ENCODE data around the gene METTL27.
"Not testable (repeated sequence)": the region's sequence is repeated elsewhere in the genome, so short reads cannot be mapped to it uniquely, and the experiment has no call there.

The METTL27 gene

DNA sequence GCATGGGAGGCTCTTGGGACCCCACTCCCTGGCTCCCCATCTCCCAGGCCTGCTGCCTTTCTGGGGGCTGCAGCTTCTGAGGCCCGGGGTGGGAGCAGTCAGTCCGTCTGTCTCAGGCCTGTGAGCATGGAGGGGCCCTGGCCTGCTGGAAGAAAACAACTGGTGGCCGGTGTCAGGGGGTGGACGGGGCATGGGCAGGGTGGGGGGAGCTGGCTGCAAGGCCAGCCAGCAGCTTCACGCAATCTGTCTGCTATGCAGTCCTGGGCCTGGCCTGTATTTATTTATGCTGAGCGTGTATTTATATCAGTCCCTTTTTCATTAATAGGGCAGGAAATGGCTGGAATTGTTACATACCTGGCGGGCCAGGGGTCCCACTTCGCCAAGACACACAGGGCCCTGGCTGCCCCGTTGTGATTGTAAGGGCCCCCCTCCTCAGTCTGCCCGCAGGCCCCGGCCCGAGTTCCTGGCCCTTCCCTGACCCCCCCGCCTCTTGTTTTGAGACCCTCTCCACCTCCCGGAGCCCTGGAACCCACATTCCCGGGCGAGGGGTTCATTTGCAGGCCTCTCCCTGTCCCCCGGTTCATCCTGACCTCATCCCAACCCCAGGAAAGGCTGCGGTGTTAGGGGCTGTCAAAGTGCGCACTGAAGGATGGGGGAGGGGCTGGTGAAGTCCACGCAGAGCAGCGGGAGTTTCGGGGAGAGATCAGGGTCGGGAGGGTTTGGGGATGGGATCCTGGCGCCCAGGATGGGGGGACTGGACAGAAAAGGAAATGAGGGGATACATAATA, 26.9 kb upstream of the METTL27 start:
- no peak for FAIRE-seq

DNA sequence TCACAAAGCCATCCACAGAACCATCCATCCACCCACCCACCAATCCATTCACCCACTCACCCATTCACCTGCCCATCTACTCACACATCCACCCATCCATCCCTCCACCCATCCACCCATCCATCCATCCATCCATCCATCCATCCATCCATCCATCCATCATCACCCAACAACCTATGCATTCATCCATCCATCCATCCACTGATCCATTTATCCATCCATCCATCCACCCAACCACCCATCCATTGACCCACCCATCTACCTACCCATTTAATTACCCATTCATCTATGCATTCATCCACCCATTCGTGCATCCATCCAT, 24.1 kb upstream of the METTL27 start:
- FAIRE-seq: no peak

DNA sequence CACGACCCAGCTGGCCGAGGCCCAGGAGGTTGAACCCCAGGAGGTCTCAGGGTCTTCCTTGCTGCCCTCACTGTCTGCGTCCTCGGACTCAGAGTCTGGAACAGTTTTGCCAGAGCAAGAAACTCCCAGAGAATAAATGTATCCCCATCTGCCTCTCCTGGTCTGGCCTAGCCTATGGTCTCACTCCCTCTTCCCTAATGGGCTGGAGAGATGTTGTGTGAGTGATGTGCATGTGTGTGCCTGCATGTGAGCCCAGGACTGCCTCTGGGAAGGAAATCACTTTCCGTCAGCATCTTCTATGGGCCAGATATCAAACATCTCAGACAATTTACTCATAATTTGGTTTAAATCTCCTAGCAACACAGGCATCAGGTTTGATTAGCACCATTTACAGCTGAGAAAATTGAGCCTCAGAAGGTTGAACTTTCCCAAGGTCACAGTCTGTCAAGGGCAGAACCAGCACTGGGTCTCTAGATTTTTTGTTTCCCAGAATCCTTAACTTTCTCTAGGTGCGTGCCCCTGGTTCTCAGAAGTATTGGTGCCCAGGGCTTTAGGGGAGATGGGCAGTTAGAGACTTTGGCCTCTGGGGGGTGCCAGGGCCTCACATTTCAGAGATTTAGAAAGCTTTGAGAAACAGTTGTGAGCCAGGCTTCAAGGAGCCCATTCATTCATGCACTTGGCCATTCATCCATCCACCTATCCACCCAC, 23.6 kb upstream of the METTL27 start:
- FAIRE-seq: no peak

GRCh38 chr7:73864981-73865711, 22.8 kb upstream of the METTL27 start:
- FAIRE-seq: no peak

DNA sequence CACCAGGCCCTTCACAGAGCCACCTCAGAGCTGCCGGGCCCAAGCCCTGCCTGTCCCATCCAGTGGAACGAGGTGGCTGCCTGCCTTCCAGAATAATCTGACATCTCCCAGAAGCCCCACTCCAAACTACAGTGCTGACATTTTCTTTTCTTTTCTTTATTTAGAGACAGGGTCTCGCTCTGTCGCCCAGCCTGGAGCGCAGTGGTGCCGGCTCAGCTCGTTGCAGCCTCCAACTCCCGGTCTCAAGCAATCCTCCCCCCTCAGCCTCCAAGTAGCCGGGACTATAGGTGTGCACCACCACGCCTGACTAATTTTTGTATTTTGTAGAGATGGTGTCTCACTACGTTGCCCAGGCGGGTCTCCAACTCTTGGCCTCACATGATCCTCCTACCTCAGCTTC, 19.0 kb upstream of the METTL27 start:
- FAIRE-seq: no peak

GRCh38 chr7:73860859-73861258, 18.5 kb upstream of the METTL27 start, which contains the start of gene TMEM270:
Gene TMEM270 (plus strand): TSS chr7:73861159. CDS start chr7:73861195, 36 bp downstream.
- no peak for FAIRE-seq

DNA sequence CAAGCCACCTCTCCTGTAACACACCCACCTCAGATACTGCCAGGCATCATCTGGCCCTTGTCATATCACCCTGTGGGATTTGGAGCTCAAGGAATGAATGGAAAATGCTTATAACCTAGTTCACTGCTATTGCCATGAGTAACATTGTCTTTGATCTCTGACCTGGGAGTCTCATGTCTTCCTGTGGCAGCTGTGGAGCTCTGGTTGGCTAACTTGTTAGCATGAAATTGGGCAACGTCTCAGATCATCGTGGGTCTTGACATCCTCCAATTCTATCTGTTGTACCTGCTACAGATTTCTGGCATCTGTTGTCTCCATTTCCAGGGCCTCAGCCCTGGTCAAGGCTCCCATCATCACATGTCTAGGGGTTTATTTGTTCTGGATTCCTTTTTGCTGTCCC, 16.5 kb upstream of the METTL27 start:
- FAIRE-seq: no peak

- FAIRE-seq: no peak
These were observed 14.6 kb upstream of the METTL27 start for GRCh38 chr7:73856941-73857340.

DNA sequence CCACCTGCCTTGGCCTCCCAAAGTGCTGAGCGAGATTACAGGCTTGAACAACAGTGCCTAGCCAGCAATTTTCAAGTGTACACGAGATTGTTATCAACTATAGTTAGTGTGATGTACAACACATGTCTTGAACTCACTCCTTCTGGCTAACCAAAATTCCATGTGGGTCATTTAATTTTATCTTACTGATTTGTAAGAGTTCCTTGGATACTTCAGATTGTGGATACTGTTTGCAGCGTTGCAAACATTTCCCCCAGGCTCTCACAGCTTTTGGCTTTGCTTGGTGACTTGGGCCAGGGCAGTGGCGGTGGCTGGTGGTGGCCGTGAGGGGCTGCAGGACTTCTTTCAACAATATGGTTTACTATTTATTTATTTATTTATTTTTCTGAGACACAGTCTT, 10.2 kb upstream of the METTL27 start:
- FAIRE-seq: no peak

DNA sequence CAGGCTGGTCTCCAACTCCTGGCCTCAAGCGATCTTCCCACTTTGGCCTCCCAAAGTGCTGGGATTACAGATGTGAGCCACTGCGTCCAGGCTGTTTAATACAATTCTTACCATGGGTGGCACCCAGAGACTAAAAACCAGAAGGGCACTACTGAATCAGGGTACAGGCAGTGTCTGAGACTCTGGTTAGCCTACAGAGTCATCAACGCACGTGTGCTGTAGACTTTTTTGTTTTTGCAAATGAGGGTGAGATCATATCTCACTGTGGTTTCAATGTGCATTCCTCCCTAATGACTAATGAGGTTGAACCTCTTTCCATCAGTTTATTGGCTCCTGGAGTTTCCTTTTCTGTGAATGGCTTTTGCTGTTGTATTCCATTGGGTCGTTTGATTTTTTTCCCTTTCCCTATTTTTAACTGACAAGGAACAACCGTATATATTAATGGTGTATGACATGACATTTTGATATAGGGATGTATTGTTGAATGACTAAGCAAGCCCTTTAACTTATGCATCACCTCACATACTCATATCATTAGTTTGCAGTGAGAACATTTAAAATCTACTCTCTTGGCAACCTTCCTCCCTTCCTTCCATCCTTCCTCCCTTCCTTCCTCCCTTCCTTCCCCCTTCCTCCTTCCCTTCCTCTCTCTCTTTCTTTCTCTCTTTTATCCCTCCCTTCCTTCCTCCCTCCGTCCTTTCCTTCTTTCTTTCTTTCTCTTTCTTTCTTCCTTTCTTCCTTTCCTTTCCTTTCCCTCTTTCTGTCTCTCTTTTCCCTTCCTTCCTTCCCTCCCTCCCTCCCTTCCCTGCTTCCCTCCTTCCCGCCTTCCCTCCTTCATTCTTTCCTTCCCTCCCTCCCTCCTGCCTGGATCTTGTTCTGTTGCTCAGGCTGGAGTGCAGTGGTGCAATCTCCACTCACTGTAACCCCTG, 9.4 kb upstream of the METTL27 start:
- FAIRE-seq: no peak

DNA sequence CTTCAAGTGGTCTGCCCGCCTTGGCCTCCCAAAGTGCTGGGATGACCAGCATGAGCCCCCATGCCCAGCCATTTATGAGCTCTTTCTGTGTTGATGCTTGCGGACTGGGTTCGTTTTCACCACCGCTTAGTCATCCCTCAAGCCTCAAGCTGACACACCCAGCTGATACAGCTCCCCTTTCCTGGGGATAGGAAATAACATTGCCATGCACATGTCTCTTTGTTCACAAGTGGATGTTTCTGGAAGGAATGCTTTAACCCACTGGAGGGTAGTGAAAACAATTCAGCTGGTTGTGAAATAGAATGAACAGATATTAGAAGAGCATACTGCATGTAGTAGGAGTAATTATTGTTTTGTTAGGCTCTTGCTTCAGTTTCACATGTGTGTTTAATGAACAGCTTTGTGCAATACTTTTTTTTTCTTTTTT, 8.5 kb upstream of the METTL27 start:
- no peak for FAIRE-seq

DNA sequence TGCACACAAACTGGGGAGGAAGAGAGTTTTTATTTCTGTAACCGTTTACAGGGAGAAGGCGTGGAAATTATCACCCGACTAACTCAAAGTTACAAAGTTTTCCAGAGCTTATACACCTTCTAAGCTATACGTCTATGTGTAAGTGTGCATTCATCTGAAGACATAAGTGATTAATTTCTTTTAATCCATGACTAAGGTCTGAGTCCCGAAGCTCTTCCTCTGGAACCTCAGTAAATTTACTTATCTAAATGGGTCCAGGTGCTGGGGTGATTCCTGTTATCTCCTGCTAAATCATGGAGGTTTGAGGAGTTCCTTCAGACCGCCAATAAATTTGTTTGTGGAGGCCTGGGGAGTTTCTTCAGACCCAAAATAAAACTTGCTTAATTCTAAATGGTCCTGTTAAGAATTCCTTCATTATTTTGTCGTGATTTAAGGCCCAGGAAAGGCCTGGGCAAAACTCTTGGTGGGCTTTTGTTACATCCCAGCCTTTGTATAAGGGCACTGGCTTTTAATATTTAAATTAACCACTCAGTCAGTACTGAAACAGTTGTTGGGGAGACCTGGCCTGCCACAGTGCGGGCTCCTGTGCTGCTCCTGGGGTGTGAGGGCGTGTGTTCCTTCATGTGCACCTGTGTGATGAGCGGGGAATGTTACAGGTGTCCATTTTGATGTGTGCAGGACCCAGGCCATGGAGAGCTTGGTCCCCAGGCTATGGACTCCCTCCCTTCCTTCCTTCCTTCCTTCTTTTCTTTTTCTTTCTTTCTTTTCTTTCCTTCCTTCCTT, 5.8 kb upstream of the METTL27 start:
- no peak for FAIRE-seq

DNA sequence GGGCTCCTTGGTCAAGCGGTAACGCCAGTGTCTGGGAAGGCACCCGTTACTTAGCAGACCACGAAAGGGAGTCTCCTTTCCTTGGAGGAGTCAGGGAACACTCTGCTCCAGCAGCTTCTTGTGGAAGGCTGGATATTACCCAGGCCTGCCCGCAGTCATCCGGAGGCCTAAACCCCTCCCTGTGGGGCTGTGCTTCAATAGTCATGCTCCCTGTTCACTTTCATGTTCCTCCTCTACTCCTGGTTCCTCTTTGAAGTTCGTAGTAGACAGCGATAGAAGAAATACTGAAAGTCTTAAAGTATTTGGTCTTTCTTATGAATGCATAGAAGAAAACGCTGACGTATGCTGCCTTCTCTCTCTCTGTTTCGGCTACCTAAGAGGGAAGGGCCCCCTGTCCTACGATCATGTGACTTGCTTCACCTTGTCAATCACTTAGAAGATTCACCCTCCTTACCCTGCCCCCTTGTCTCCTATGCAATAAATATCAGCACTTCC, 3.4 kb upstream of the METTL27 start:
- not testable (repeated sequence) for FAIRE-seq

GRCh38 chr7:73844848-73845460, 2.6 kb upstream of the METTL27 start:
- FAIRE-seq: no peak

DNA sequence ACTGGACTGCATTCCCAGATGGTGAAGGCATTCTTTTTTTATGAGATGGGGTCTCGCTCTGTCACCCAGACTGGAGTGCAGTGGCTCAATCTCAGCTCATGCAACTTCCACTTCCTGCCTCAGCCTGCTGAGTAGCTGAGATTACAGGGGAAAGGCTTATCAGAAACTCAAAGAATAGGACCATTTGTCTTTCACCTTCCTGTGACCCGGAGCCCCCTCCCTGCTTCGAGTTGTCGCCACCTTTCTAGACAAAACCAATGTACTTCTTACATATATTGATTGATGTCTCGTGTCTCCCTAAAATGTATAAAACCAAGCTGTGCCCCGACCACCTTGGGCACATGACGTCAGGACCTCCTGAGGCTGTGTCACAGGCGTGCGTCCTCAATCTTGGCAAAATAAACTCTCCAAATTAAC, 1.8 kb upstream of the METTL27 start:
- FAIRE-seq: no peak

DNA sequence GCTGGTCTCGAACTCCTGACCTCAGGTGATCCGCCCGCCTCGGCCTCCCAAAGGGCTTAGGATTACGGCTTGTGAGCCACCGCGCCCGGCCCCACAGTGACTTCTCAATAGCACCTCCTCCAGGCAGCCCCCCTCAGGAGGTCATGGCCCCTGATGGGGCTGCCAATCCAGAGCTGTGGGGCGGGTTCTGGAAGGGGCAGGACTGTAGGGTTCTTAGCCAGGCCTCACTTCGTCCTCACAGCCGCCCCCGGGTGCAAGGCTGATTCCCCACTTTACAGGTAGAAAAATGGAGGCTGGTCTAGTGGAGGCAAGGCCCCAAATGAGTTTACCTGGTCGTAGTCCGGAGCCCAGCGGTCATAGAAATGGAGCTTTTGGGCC, 638 bp downstream of the METTL27 start:
- FAIRE-seq: no peak

DNA sequence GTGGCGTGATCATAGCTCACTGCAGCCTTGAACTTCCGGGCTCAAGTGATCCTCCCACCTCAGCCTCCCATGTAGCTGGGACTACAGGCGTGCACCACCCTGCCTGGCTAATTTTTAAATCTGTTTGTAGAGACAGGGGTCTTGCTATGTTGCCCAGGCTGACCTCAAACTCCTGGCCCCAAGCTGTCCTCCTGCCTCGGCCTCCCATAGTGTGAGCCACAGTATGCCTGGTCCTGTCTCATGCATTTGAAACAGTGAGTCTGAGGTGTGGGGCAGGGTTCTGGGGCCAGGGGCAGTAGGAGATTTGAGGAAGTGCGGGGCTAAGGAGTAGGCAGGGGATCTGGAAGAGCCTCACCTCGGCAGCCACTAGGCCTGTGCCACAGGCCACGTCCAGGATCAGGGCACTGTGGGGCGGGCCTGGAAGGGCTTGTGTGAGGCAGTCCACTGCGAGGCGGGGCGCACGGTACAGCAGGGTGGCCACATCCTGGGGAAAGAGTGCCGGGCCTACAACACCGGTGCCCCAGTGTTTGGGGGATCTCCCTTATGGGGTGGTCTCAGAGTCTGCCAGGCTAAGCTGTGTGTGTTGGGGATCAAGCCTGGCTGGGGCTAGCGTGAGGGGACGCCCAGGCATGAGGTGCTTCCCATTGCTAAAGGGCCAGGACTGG, 1.5 kb downstream of the METTL27 start:
- no peak for FAIRE-seq

GRCh38 chr7:73839743-73840714, 2.3 kb downstream of the METTL27 start:
- FAIRE-seq: no peak

GRCh38 chr7:73839290-73839689, 3.0 kb downstream of the METTL27 start:
- FAIRE-seq: no peak
